Measurements from ENCODE around the gene SUCLG2. TPM values are rescaled to one million over a fixed set of nuclear protein-coding genes. Genes with fewer than 3 reads are reported as not detected.

Gene SUCLG2
- total RNA-seq, 1 donor from 2014 or later: 29.5 TPM

DNA sequence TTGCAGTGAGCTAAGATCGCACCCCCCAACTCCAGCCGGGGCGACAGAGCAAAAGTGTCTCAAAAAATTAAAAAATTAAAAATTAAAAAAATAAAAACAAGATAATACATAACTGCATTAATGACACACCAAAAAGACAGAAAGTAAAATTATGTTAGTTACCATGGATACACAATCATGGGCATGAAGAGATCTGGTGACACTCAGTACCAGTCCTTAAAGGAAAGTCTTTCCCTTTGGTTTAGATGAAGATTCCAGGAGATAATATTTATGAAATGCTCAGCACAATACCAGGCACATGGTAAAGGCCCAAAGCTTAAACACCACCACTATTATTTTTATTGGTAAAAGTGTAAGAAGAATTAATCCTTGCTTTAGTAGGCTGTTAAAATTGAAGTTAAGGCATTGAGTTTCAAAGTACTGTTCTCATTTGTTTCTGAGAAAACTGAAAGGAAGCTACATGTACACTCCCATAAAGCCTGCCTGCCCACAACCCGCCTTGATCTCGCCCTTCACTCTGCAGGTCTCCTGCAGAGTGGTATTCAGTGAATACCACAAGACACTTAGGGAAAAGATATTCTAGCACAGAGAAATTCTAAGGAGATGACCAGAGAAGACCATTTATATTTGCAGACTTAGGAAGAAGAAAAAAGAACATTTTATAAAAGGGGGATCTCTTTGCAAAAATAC lies 52.3 kb downstream of the SUCLG2 start:
- no peaks in the 10 kb centered on the region for H3K9me3 ChIP-seq
- intact Hi-C loops (cut with DNase I): no loop called here
- H3K4me1 ChIP-seq: no peaks in the 10 kb centered on the region
- no peak overlapping the region for H3K4me3 ChIP-seq
- peaks cover 0 to 8% of the 10 kb centered on the region in 2 donors for H3K36me3 ChIP-seq
- DNase-seq (ENCODE audit: extremely low spot score in 2 of 2): no peak
- H3K27ac ChIP-seq: no peak overlapping the region
- no peaks in the 10 kb centered on the region for H3K27me3 ChIP-seq
- TF ChIP-seq POLR2AphosphoS5 (IDR thresholded peaks at IDR 0.05; ENCODE audit: insufficient read depth in 1 of 2, low read depth in 1 of 2) (no peak), POLR2A (IDR thresholded peaks at IDR 0.05) (no peak)
- TF ChIP-seq, protein P1, sequence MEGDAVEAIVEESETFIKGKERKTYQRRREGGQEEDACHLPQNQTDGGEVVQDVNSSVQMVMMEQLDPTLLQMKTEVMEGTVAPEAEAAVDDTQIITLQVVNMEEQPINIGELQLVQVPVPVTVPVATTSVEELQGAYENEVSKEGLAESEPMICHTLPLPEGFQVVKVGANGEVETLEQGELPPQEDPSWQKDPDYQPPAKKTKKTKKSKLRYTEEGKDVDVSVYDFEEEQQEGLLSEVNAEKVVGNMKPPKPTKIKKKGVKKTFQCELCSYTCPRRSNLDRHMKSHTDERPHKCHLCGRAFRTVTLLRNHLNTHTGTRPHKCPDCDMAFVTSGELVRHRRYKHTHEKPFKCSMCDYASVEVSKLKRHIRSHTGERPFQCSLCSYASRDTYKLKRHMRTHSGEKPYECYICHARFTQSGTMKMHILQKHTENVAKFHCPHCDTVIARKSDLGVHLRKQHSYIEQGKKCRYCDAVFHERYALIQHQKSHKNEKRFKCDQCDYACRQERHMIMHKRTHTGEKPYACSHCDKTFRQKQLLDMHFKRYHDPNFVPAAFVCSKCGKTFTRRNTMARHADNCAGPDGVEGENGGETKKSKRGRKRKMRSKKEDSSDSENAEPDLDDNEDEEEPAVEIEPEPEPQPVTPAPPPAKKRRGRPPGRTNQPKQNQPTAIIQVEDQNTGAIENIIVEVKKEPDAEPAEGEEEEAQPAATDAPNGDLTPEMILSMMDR (IDR thresholded peaks at IDR 0.05): no peak

GRCh38 chr3:67601385-67601784 lies 53.0 kb downstream of the SUCLG2 start:
- DNase-seq (ENCODE audit: extremely low spot score in 2 of 2): no peak
- intact Hi-C loops (cut with DNase I): no loop called here

GRCh38 chr3:67599821-67600220 lies 54.6 kb downstream of the SUCLG2 start:
- intact Hi-C loops (cut with DNase I): no loop called here
- no peak for TF ChIP-seq POLR2A (IDR thresholded peaks at IDR 0.05)
- TF ChIP-seq, protein P1 (IDR thresholded peaks at IDR 0.05): no peak
- no peak for TF ChIP-seq POLR2AphosphoS5 (IDR thresholded peaks at IDR 0.05; ENCODE audit: insufficient read depth in 1 of 2, low read depth in 1 of 2)
- Histone ChIP-seq H3K27me3 (no peaks in the 10 kb centered on the region), H3K27ac (no peak overlapping the region), H3K4me1 (no peaks in the 10 kb centered on the region), H3K9me3 (no peaks in the 10 kb centered on the region), H3K4me3 (no peak overlapping the region), H3K36me3 (no peaks in the 10 kb centered on the region)
- DNase-seq (ENCODE audit: extremely low spot score in 2 of 2): no peak

More at GRCh38 chr3:67601385-67601784, 53.0 kb downstream of the SUCLG2 start:
- Histone ChIP-seq H3K4me1 (no peaks in the 10 kb centered on the region), H3K4me3 (no peak overlapping the region), H3K36me3 (peaks cover 0 to 6% of the 10 kb centered on the region in 2 donors), H3K27ac (no peak overlapping the region), H3K9me3 (no peaks in the 10 kb centered on the region), H3K27me3 (no peaks in the 10 kb centered on the region)
- TF ChIP-seq, protein P1 (IDR thresholded peaks at IDR 0.05): no peak
- TF ChIP-seq POLR2AphosphoS5 (IDR thresholded peaks at IDR 0.05; ENCODE audit: insufficient read depth in 1 of 2, low read depth in 1 of 2) (no peak), POLR2A (IDR thresholded peaks at IDR 0.05) (no peak)

DNA sequence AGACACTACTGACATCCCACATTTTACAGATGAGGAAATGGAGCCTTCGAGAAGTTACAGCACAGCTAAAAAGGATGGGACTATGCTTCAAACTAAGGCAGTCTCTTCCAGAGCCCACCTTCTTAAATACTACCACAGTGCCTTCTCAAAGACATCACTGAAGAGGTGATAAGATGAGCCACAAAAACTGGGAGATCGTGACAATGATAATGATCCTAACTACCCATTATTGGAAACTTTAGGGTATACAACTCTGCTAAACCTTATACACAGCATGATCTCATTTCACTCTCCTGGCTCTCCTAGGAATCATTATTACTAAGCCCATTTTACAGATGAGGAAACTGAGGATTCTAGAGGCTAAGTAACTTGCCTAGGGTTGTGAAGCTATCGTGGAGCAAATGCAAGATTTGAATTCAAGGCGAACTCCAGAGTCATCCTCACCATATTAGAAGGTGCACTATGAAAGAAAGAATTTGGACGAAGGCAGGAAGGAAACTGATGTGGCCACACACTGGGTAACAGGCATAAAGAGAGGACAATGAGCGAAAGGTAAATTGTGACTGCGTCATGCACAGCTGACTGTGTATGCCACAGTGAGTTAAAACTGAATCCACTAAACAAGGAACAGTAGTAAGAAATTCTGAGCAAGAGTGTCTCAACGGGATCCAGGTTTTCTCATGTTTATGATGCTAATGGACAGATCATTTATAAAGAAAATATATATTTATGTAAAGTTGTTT lies 55.4 kb downstream of the SUCLG2 start:
- Histone ChIP-seq H3K36me3 (no peaks in the 10 kb centered on the region), H3K27me3 (no peaks in the 10 kb centered on the region), H3K4me3 (no peak overlapping the region), H3K9me3 (no peaks in the 10 kb centered on the region), H3K4me1 (no peaks in the 10 kb centered on the region), H3K27ac (no peak overlapping the region)
- intact Hi-C loops (cut with DNase I): no loop called here
- TF ChIP-seq, protein P1 (IDR thresholded peaks at IDR 0.05): no peak
- TF ChIP-seq POLR2A (IDR thresholded peaks at IDR 0.05): no peak
- no peak for TF ChIP-seq POLR2AphosphoS5 (IDR thresholded peaks at IDR 0.05; ENCODE audit: insufficient read depth in 1 of 2, low read depth in 1 of 2)
- DNase-seq (ENCODE audit: extremely low spot score in 2 of 2): no peak

DNA sequence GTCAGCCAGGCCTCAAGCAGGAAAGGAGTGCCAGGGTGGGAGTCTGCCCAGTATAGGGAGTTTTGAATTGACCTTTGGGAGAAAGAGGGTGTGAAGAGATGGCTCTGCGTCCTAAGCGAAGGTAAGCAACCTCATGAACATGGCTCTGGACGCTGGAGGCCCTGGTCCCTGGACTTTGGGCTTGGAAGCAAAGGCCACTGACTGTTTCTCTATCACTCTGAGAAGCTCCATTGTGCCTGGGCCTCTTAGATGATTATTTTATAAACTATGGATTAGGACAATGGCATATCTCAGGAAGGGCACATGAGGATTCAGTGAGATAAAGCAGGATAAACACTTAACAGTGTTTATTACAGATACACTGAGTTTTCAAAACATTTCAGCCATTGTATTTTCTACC lies 59.0 kb downstream of the SUCLG2 start:
- DNase-seq (ENCODE audit: extremely low spot score in 2 of 2): no peak
- H3K27ac ChIP-seq: no peak overlapping the region
- no peaks in the 10 kb centered on the region for H3K4me1 ChIP-seq
- no peaks in the 10 kb centered on the region for H3K9me3 ChIP-seq
- H3K27me3 ChIP-seq: no peaks in the 10 kb centered on the region
- peaks cover 0 to 7% of the 10 kb centered on the region in 2 donors for H3K36me3 ChIP-seq
- intact Hi-C loops (cut with DNase I): no loop called here
- TF ChIP-seq POLR2AphosphoS5 (IDR thresholded peaks at IDR 0.05; ENCODE audit: insufficient read depth in 1 of 2, low read depth in 1 of 2): no peak
- no peak for TF ChIP-seq POLR2A (IDR thresholded peaks at IDR 0.05)
- TF ChIP-seq, protein P1 (IDR thresholded peaks at IDR 0.05): no peak
- H3K4me3 ChIP-seq: no peak overlapping the region
